GM19043 (cell line): ENCODE measurements around the gene RRAGA.
"Not testable (repeated sequence)": the region's sequence is repeated elsewhere in the genome, so short reads cannot be mapped to it uniquely, and the experiment has no call there.

Source experiments
- ATAC-seq: cut with Tn5 transposase; IDR thresholded peaks from one replicate; pipeline ENCODE4 v1.9.1; 2021; ENCODE audit warnings: low read depth; ENCODE audit not compliant: unreplicated experiment

Gene RRAGA

DNA sequence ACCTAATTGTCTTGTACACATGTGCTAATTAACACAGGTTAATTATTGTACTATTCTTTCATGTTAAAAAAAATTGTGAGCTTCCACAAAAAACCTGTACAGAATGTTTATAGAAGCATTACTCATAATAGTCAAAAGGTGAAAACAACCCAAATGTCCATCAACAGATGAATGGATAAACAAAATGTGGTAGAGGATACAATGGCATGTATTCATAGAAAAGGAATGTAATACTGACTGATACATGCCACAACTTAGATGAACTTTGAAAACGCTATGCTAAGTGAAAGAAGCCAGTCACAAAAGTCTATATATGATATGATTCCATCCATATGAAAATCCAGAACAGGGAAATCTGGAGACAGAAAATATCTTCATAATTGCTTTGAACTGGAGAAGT lies 25.6 kb downstream of the RRAGA start:
- no peak for ATAC-seq

DNA sequence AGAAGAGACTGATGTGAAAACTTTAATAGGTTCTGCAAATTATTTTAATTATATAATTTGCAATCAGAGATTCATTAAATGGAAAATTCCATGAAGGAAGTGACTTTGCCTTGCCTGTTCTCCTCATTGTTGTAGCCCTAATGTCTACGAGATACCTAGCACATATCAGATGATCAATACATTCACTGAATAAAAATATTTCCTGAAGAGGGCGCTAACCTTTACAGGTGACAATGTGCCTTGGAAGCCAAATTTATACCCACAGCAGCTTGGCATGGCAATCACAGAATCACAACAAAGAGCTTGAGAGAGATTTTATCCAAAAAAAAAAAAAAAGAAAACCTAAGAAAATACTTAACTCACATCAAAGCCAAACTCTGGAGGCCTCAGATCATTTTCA lies 36.1 kb downstream of the RRAGA start:
- ATAC-seq: no peak

DNA sequence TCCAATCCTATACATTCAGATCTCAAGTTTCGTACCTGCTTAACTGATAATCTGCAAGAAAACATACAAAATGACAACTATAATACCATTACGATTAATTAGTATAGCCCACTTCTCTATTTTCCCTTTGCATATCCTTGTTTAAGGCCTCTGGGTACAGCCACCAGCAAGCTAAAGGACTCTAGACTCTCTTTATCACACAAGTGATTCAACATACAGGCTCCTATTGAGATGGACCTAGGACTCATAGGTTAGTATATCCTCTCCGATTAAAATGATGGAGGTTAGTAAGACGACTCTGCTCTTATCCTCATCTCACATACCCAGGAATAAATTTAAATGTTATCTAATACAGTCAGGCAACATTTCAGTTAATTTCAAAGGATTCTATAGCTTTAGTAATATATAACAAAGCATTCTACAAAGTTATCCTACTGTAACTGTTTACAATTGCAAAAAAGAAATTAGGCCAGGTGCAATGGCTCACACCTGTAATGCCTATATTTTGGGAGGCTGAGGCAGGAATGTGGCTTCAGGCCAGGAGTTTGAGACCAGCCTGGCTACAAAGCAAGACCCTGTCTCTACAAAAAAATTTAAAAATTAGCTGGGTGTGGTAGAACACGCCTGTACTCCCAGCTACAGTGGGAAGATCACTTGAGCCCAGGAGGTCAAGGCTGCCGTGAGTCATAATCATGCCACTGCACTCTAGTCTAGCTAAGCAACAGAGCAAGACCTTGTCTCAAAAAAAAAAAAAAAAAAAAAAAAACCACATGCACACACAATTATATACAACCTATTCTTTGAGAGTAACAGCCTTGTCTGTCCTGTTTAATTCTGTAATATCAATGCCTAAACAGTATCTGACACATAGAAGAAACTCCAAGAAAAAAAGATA lies 38.1 kb downstream of the RRAGA start:
- no peak for ATAC-seq

DNA sequence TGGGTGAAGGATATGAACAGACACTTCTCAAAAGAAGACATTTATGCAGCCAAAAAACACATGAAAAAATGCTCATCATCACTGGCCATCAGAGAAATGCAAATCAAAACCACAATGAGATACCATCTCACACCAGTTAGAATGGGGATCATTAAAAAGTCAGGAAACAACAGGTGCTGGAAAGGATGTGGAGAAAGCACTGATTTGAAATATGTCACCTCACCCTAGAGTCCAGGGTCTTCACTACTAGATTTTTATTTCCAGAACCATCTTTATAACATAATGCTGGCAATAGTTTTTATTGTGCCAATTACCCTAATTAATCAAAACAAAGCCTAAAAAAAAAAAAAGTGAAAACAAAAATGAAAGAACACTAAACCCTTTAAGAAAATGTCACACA lies 48.2 kb downstream of the RRAGA start:
- not testable (repeated sequence) for ATAC-seq
